H1 (cell line): ENCODE measurements around the gene CCDC106. TPM values are rescaled to one million over a fixed set of nuclear protein-coding genes. Genes with fewer than 3 reads are reported as not detected.

Experiments used
- CTCF ChIA-PET: fragments of 300-600 bp; sonication (Branson Sonifier 250); formaldehyde crosslinking; loops from one replicate; lab custom pipeline; 2021; ENCODE audit not compliant: partially characterized antibody; lab: Charles Lee
- POLR2A ChIA-PET: fragments of 300-600 bp; sonication (Branson Sonifier 250); formaldehyde crosslinking; loops from one replicate; lab custom pipeline; 2021; ENCODE audit warnings: inconsistent platforms; ENCODE audit not compliant: partially characterized antibody; lab: Charles Lee
- DNase-seq, 2 experiments: peaks; one replicate each; pipeline versions ENCODE4 v3.0.0 to v3.0.0-alpha.2; 2010 to 2022; ENCODE audit warnings: low spot score in 2 of 2, low read depth in 1 of 2, mixed read lengths in 1 of 2
- FAIRE-seq: peaks from 2 replicates; lab custom pipeline; 2011; peaks lifted over from hg19 to GRCh38; lab: Jason Lieb, UNC
- H2AFZ ChIP-seq: 2 replicates; pipeline ENCODE4 v1.8.1; 2012; ENCODE audit warnings: low read length, inconsistent platforms
- H2AK5ac ChIP-seq: 2 replicates; pipeline ENCODE4 v1.6.1; 2013; ENCODE audit warnings: low read depth, low read length
- H2BK120ac ChIP-seq: replicated peaks from 2 replicates; pipeline ENCODE3; 2013; ENCODE audit warnings: low read depth, low read length, inconsistent platforms
- H2BK12ac ChIP-seq: 2 replicates; pipeline ENCODE4 v1.6.1; 2013; ENCODE audit warnings: low read depth, low read length
- H2BK15ac ChIP-seq: 2 replicates; pipeline ENCODE4 v1.6.1; 2013; ENCODE audit warnings: low read length
- H2BK20ac ChIP-seq: 2 replicates; pipeline ENCODE4 v1.6.1; 2013; ENCODE audit warnings: low read length
- H2BK5ac ChIP-seq: 2 replicates; pipeline ENCODE4 v1.6.1; 2013; ENCODE audit warnings: low read depth, low read length
- H3K14ac ChIP-seq: 2 replicates; pipeline ENCODE4 v1.6.1; 2013; ENCODE audit warnings: inconsistent platforms; ENCODE audit not compliant: insufficient read length
- H3K18ac ChIP-seq: 2 replicates; pipeline ENCODE4 v1.6.1; 2013; ENCODE audit warnings: low read length; ENCODE audit errors: extremely low read depth
- H3K23ac ChIP-seq: 2 replicates; pipeline ENCODE4 v1.6.1; 2013; ENCODE audit warnings: inconsistent platforms; ENCODE audit not compliant: insufficient read length
- H3K23me2 ChIP-seq: 2 replicates; pipeline ENCODE4 v1.6.1; 2013; ENCODE audit warnings: low read depth, low read length
- H3K27ac ChIP-seq: 2 replicates; pipeline ENCODE4 v1.6.1; 2011; ENCODE audit warnings: low read depth, low read length, inconsistent platforms
- H3K27me3 ChIP-seq, 4 experiments: replicated peaks in 1 of 4; 1 replicate in 1 of 4; 2 replicates in 3 of 4; pipeline versions ENCODE4 v1.6.1 to v1.8.1; 2011 to 2013; ENCODE audit warnings: low read length in 3 of 4, mild to moderate bottlenecking in 3 of 4, inconsistent platforms in 2 of 4, mixed read lengths in 2 of 4, moderate library complexity in 1 of 4; ENCODE audit not compliant: control insufficient read depth in 3 of 4, insufficient read depth in 3 of 4; ENCODE audit errors: extremely low read depth in 1 of 4
- H3K36me3 ChIP-seq, 4 experiments: 2 replicates each; pipeline versions ENCODE4 v1.6.1 to v1.8.1; 2011 to 2013; ENCODE audit warnings: mild to moderate bottlenecking in 4 of 4, low read length in 3 of 4, moderate library complexity in 2 of 4, control low read depth in 1 of 4, inconsistent platforms in 1 of 4; ENCODE audit not compliant: insufficient read depth in 4 of 4, control insufficient read depth in 2 of 4
- H3K4ac ChIP-seq: replicated peaks from 2 replicates; pipeline ENCODE3; 2013; ENCODE audit warnings: low read length, low read depth, mixed read lengths, inconsistent platforms; ENCODE audit not compliant: insufficient read length
- H3K4me1 ChIP-seq, 4 experiments: replicated peaks in 1 of 4; 1 replicate in 1 of 4; 2 replicates in 3 of 4; pipeline versions ENCODE4 v1.6.1 to v1.8.1; 2011 to 2013; ENCODE audit warnings: low read length in 3 of 4, inconsistent platforms in 2 of 4, mixed read lengths in 1 of 4; ENCODE audit not compliant: insufficient read depth in 4 of 4, control insufficient read depth in 3 of 4
- H3K4me2 ChIP-seq, 2 experiments: 2 replicates each; pipeline versions ENCODE4 v1.6.1 to v1.8.1; 2011 to 2013; ENCODE audit warnings: low read depth in 2 of 2, low read length in 2 of 2, control low read depth in 1 of 2, inconsistent platforms in 1 of 2, mild to moderate bottlenecking in 1 of 2; ENCODE audit not compliant: insufficient read depth in 1 of 2
- H3K4me3 ChIP-seq, 4 experiments: fragments of 200-600, 300-600 bp in 1 of 4; sonication (generic), shearing (Covaris generic), sonication (Bioruptor Twin) in 1 of 4; 2 replicates each; pipeline versions ENCODE4 v1.5.1 to v1.8.1; 2011 to 2016; ENCODE audit warnings: low read length in 4 of 4, low read depth in 3 of 4, control low read depth in 2 of 4, inconsistent platforms in 2 of 4, mild to moderate bottlenecking in 2 of 4, mixed read lengths in 1 of 4, moderate library complexity in 1 of 4; ENCODE audit not compliant: insufficient read depth in 2 of 4; ENCODE audit errors: extremely low read depth in 1 of 4
- H3K56ac ChIP-seq: replicated peaks from 2 replicates; pipeline ENCODE3; 2013; ENCODE audit warnings: low read depth, mild to moderate bottlenecking, mixed read lengths, low read length, inconsistent platforms; ENCODE audit not compliant: insufficient read length
- H3K79me1 ChIP-seq: 2 replicates; pipeline ENCODE4 v1.6.1; 2013; ENCODE audit warnings: low read depth, low read length, control low read depth
- H3K79me2 ChIP-seq, 2 experiments: 2 replicates each; pipeline versions ENCODE4 v1.6.1 to v1.8.1; 2012 to 2013; ENCODE audit warnings: low read length in 2 of 2, mild to moderate bottlenecking in 2 of 2, inconsistent platforms in 1 of 2; ENCODE audit not compliant: insufficient read depth in 2 of 2, control insufficient read depth in 1 of 2
- H3K9ac ChIP-seq, 4 experiments: replicated peaks in 1 of 4; 1 replicate in 1 of 4; 2 replicates in 3 of 4; pipeline versions ENCODE4 v1.6.1 to v1.8.1; 2011 to 2013; ENCODE audit warnings: low read depth in 3 of 4, low read length in 3 of 4, control low read depth in 2 of 4, mild to moderate bottlenecking in 2 of 4, moderate library complexity in 2 of 4, inconsistent platforms in 1 of 4; ENCODE audit errors: extremely low read depth in 1 of 4
- H3K9me3 ChIP-seq, 2 experiments: 2 replicates each; pipeline versions ENCODE4 v1.6.1 to v1.8.1; 2012 to 2013; ENCODE audit warnings: mild to moderate bottlenecking in 2 of 2, moderate library complexity in 2 of 2, control low read depth in 1 of 2, inconsistent platforms in 1 of 2, low read depth in 1 of 2, low read length in 1 of 2, mixed read lengths in 1 of 2; ENCODE audit not compliant: insufficient read depth in 2 of 2
- H4K20me1 ChIP-seq, 2 experiments: replicated peaks in 1 of 2; 2 replicates each; pipeline versions ENCODE3 to v1.8.1; 2011 to 2013; ENCODE audit warnings: inconsistent platforms in 2 of 2, low read length in 2 of 2, mild to moderate bottlenecking in 1 of 2; ENCODE audit not compliant: insufficient read depth in 2 of 2, control insufficient read depth in 1 of 2
- H4K5ac ChIP-seq: 2 replicates; pipeline ENCODE4 v1.6.1; 2013; ENCODE audit warnings: low read length, low read depth, mixed read lengths, inconsistent platforms; ENCODE audit not compliant: insufficient read length
- H4K8ac ChIP-seq: 2 replicates; pipeline ENCODE4 v1.8.0; 2013; ENCODE audit warnings: mild to moderate bottlenecking, moderate library complexity, low read length, inconsistent platforms; ENCODE audit not compliant: insufficient read depth; ENCODE audit errors: extremely low read depth
- H4K91ac ChIP-seq: replicated peaks from 2 replicates; pipeline ENCODE3; 2013; ENCODE audit warnings: low read length, mixed read lengths, inconsistent platforms; ENCODE audit not compliant: insufficient read length
- CBX8 ChIP-seq: fragments of 300-800, 300-1000 bp; sonication (generic); IDR thresholded peaks from 2 replicates; pipeline ENCODE4 v1.7.1; 2016; ENCODE audit warnings: low read depth, low read length, borderline replicate concordance
- CREB1 ChIP-seq: IDR thresholded peaks from 2 replicates; pipeline ENCODE4 v1.6.1; 2012; ENCODE audit warnings: inconsistent platforms
- CTCF ChIP-seq, 3 experiments: IDR thresholded peaks; 1 replicate in 2 of 3; 2 replicates in 1 of 3; pipeline versions ENCODE4 v1.5.1 to v1.6.1; 2011; ENCODE audit warnings: low read length in 3 of 3, mild to moderate bottlenecking in 3 of 3, inconsistent platforms in 2 of 3, low read depth in 1 of 3, moderate library complexity in 1 of 3; ENCODE audit not compliant: insufficient read depth in 1 of 3; ENCODE audit errors: control extremely low read depth in 1 of 3
- EGR1 ChIP-seq: IDR thresholded peaks from 2 replicates; pipeline ENCODE4 v1.6.1; 2011; ENCODE audit warnings: low read depth, low read length, borderline replicate concordance
- EZH2 ChIP-seq: fragments of 200-600 bp; sonication (generic); IDR thresholded peaks from 2 replicates; pipeline ENCODE4 v1.7.1; 2012; ENCODE audit warnings: low read depth, mild to moderate bottlenecking, moderate library complexity, low read length, inconsistent platforms; ENCODE audit not compliant: severe bottlenecking
- MAFK ChIP-seq: IDR thresholded peaks from 2 replicates; pipeline ENCODE4 v1.6.1; 2012; ENCODE audit warnings: low read depth, mild to moderate bottlenecking, improper control_type of control experiment, low read length
- NANOG ChIP-seq: IDR thresholded peaks from 2 replicates; pipeline ENCODE4 v1.6.1; 2011; ENCODE audit warnings: low read length, low read depth, mild to moderate bottlenecking, inconsistent platforms; ENCODE audit not compliant: insufficient read depth, poor library complexity, severe bottlenecking
- PHF8 ChIP-seq: fragments of 200-600 bp; sonication (generic); conservative IDR thresholded peaks from 2 replicates; pipeline ENCODE4 v1.7.1; 2012; ENCODE audit warnings: low read depth, mild to moderate bottlenecking, inconsistent platforms, low read length, moderate library complexity
- POU5F1 ChIP-seq: IDR thresholded peaks from 2 replicates; pipeline ENCODE4 v1.6.1; 2011; ENCODE audit warnings: low read depth, mild to moderate bottlenecking, low read length, moderate library complexity
- RNF2 ChIP-seq: fragments of 200-900, 300-1000 bp; sonication (generic); IDR thresholded peaks from 2 replicates; pipeline ENCODE4 v1.7.1; 2016; ENCODE audit warnings: borderline replicate concordance, low read depth, mild to moderate bottlenecking, antibody characterized with exemption, low read length; ENCODE audit not compliant: poor library complexity, severe bottlenecking; ENCODE audit errors: missing control alignments
- SUZ12 ChIP-seq: fragments of 200-600 bp; sonication (generic); IDR thresholded peaks from 2 replicates; pipeline ENCODE4 v1.6.1; 2012; ENCODE audit warnings: mild to moderate bottlenecking, inconsistent platforms, low read length, moderate library complexity, mixed read lengths
- YY1 ChIP-seq: IDR thresholded peaks from 2 replicates; pipeline ENCODE4 v1.6.1; 2011; ENCODE audit warnings: low read depth, mild to moderate bottlenecking, low read length
- WGBS, 2 experiments: shearing (Covaris generic) in 1 of 2; methylation state at CpG; one replicate each; pipeline versions ENCODE4 v1.1.6 to v1.1.7; 2013 to 2015; ENCODE audit warnings: low lambda C conversion rate in 2 of 2, mixed read lengths in 2 of 2, inconsistent platforms in 1 of 2, low coverage in 1 of 2, missing lambda C conversion rate in 1 of 2; ENCODE audit not compliant: insufficient replicate concordance in 2 of 2, insufficient coverage in 1 of 2, insufficient read length in 1 of 2; ENCODE audit errors: extremely low coverage in 1 of 2, missing lambda C conversion rate in 1 of 2; 5-methylcytosine and 5-hydroxymethylcytosine counted together
- polyA plus RNA-seq, 7 experiments: library from polyadenylated mRNA; depleted of rRNA in 3 of 7; stranded (reverse) in 5 of 7; unstranded in 2 of 7; fragments of >200 nt in 5 of 7; fragments of 200-250 nt in 2 of 7; gene quantifications; 1 replicate in 5 of 7; 2 replicates in 1 of 7; 4 replicates in 1 of 7; pipeline versions ENCODE4 v1.2.1 to v1.2.3, GENCODE V29; 2011 to 2013; ENCODE audit warnings: missing spikeins in 2 of 7, mixed read lengths in 2 of 7
- total RNA-seq: library from RNA; stranded (reverse); fragmentation: NEBNext Ultra II Directional; extraction: Animal tissue kit (Norgen Biotek cat#: 25700); gene quantifications from 2 replicates; pipeline ENCODE4 v1.2.1, GENCODE V29; 2021

The CCDC106 gene
- total and polyA plus RNA-seq, 2 of the 8 experiments (the other 6 are each of a cell fraction or from before 2014, with no cell fraction given), result 12.0 to 20.1 TPM

- Histone ChIP-seq H3K18ac (no peak overlapping the region), H3K9me3 (peaks cover 0 to 3% of the 10 kb centered on the region in 2 experiments; a peak in 1 of 4 replicates), H4K91ac (no peak overlapping the region), H2AK5ac (no peak overlapping the region), H3K9ac (no peak overlapping the region), H3K56ac (no peak overlapping the region), H2AFZ (no peak overlapping the region), H3K14ac (no peak overlapping the region), H3K4me1 (no peaks in the 10 kb centered on the region; a peak in 1 of 7 replicates), H3K23me2 (no peaks in the 10 kb centered on the region), H3K4ac (no peak overlapping the region), H3K79me2 (no peaks in the 10 kb centered on the region), H2BK20ac (no peak overlapping the region), H2BK5ac (no peak overlapping the region), H3K27me3 (no peaks in the 10 kb centered on the region), H2BK15ac (no peak overlapping the region), H4K8ac (no peak overlapping the region), H4K20me1 (peaks cover 0 to 4% of the 10 kb centered on the region in 2 experiments), H2BK12ac (no peak overlapping the region), H3K4me3 (no peak overlapping the region), H3K36me3 (peaks cover 2 to 23% (median 15%) of the 10 kb centered on the region in 4 experiments; a peak in 6 of 8 replicates), H2BK120ac (no peak overlapping the region), H3K23ac (no peak overlapping the region), H3K79me1 (no peaks in the 10 kb centered on the region), H4K5ac (no peak overlapping the region), H3K27ac (no peak overlapping the region), H3K4me2 (no peak overlapping the region)
- ChIA-PET CTCF (no interaction called here), POLR2A (no interaction called here)
- FAIRE-seq (no peak), DNase-seq (no peak)
- WGBS, 2 experiments, result 91% methylated on average over 12 of the region's 12 CpGs; no CpG with 5 or more reads in 1 of the 2 experiments
- TF ChIP-seq CBX8 (no peak), CTCF (IDR thresholded peaks at IDR 0.05; ENCODE audit: control extremely low read depth in 1 of 3, insufficient read depth in 1 of 3, low read depth in 1 of 3, low read length in 3 of 3) (no peak), EGR1 (no peak), RNF2 (no peak), CREB1 (no peak), EZH2 (no peak), PHF8 (no peak), YY1 (no peak), POU5F1 (no peak), NANOG (no peak), SUZ12 (no peak), MAFK (no peak)
Measured at GRCh38 chr19:55697069-55697440, 49.0 kb downstream of the CCDC106 start.
